OCI-M1 (cell line): ENCODE results near the gene PQBP1.

ENCODE experiments used
- DNase-seq: peaks from one replicate; lab custom pipeline; 2025; lab: John Stamatoyannopoulos, UW

The PQBP1 gene

DNA sequence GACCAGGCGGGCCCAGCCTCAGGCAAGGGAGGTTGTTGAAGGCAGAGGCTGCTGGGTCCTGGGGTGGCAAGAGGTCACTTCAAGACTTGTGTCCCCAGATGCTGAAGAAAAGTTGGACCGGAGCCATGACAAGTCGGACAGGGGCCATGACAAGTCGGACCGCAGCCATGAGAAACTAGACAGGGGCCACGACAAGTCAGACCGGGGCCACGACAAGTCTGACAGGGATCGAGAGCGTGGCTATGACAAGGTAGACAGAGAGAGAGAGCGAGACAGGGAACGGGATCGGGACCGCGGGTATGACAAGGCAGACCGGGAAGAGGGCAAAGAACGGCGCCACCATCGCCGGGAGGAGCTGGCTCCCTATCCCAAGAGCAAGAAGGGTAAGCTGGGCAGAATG lies 4.4 kb downstream of the PQBP1 start:
- DNase-seq = no peak

DNA sequence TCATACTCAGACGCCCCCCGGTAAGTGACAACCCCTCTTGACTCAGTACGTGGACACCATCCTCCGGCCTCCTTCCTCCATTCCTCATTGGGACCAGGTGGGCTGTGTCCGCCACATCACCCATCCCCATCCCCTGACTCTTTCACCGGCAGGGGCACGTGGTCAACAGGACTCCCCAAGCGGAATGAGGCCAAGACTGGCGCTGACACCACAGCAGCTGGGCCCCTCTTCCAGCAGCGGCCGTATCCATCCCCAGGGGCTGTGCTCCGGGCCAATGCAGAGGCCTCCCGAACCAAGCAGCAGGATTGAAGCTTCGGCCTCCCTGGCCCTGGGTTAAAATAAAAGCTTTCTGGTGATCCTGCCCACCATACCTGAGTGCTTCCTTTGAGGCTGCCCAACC lies 5.0 kb downstream of the PQBP1 start:
- no peak for DNase-seq

DNA sequence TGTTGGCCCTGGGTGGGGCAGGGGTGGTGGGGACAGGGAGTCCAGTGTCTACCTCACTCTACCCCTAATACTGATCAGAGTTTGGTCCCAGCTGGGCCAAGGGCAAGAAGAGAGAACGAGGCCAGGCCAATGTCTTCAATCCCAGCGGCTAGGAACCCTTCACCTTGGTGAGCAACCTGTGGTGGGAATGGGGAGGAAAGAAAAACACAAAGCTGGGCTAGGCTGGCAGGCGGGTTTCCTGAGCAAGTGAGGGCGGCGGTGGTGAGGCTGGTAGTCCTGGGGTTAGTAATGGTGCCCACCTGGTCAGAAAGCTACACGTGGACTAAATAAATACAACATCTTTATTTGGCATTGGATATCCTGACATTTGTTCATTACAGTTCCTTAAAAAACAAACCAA lies 5.6 kb downstream of the PQBP1 start:
- DNase-seq = no peak

DNA sequence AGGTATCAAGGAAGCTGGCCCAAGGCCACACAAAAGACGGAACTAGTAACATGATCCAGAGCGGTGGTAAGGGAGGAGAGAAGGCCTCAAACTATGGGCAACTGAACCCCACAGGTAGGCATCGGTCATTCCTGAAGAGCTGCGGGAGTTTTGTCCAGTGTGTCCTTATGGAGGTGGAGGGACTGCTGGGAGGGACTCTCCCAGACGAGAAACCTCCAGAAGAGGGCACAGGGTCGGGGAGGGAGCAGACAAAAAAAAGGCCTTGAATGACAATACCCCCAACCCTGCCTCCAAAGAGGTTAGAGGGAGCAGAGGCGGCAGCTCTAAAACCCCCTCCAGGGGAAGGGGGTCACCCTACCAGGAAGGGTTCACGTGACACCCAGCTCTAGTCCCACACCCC lies 6.5 kb downstream of the PQBP1 start:
- no peak for DNase-seq

DNA sequence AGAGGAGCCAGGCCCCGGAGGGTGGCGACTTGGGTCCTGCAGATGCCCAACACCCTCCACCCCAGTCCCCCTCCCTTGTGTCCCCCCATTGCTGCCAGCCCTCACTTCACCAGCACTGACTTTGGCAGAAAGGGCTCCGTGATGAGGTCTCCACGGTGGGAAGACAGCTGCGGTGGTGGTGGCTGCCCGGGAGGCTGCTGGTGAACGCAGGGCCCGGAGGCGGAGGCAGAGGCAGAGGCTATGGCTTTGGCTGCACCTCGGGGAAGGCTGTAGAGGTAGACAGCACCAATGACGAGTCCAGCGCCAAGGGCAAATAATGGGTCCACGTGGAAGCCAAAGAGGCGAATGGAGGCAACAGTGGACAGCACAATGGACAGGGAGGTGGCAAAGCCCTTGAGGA lies 6.9 kb downstream of the PQBP1 start:
- no peak for DNase-seq

DNA sequence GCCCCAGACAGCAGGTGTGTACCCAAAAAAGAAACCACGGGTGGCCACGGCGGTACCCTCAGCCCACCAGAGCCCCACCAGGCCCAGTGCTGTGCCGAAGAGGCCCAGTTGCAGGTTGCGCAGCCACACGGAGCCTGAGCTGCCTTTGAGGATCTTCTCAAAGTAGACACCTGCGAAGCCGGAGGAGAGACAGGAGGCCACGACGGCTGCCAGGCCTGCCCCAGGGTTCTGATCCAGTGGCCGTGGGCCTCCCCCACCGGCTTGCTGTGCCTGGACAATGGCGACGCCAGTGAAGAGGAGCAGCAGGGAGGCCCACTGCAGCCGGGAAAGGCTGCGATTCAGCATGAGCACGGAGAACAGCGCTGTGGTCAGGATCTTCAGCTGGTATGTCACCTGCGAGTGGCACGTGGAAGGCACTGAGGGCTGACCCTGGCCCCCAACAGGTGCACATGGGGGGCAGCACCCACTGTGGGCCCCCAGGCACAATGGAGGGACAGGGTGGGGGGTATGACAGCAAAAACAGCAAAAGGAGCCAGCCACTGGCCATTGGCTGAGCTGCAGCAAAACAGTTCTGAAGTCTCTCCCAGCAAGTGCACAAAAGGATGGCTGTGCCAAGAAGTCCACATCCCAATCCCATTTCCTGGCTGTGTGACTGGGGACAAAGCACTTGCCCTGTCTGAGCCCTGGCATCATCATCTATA lies 7.5 kb downstream of the PQBP1 start:
- no peak for DNase-seq

DNA sequence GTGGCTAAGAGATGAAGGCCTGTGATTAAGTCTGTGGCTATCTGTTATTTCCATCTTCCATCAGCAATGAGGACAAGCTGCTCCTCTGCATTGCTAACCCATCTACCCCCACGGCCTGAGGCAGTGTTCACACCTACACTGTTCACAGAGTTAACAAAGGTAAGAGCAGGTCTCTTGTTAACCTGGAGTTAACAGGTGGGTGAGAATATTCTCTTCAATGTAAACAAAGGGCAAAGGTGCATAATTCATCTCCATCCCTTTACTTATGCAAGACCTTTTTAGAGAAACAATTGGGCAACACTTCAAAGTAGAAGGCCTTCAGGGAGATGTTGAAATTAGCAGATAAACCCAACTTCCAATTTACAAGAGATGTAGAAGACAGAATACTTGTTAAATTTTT lies 10.9 kb downstream of the PQBP1 start:
- DNase-seq = no peak

DNA sequence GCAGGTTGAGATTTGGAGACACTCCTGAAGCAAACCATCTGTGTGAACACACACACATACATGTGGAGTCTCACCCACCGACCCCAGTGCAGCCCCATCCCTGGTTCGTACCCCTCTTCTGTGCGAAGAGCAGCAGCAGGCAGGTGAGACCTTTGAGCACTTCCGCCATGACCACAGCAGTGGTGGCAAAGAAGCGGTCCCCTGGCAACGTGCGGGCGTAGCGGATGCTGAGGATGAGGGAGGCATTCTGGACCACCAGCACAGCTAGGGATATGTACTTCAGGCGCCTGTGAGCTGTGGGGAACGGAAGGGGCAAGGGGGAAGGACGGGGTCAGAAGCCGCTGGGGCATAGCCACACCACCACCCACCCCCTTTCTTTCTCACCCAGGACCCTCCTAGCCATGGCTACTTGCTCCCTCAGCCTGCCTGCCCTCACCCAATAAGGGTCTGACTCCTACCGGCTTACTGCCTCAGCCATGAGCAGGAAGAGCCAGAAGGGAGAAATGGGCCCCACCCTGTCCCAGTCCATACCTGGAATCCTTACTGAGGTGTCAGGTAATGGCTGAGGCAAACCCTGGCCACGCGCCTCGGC lies 12.1 kb downstream of the PQBP1 start:
- no peak for DNase-seq

DNA sequence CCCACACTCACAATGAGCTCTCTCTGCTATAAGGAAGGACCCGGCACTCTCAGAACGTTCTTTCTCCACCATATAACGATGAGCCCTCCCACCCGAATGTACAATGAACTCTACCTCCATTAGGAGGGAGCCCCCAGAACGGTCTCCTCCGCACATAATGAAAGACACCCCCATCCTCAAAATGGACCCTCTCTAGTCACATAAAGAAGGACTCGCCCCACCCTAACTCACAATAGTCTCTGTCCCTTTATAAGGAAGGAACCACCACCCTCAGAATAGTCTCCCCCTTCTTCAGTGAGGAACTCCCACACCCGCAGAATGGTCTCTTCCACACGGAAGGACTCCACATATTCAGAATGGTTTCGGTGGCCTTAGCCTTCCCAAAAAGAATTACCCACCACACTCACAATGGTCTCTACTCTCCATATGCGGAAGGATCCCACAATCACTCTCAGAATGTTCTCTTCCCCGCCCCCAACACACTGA lies 13.2 kb downstream of the PQBP1 start:
- peak; percentile 81 for DNase-seq

DNA sequence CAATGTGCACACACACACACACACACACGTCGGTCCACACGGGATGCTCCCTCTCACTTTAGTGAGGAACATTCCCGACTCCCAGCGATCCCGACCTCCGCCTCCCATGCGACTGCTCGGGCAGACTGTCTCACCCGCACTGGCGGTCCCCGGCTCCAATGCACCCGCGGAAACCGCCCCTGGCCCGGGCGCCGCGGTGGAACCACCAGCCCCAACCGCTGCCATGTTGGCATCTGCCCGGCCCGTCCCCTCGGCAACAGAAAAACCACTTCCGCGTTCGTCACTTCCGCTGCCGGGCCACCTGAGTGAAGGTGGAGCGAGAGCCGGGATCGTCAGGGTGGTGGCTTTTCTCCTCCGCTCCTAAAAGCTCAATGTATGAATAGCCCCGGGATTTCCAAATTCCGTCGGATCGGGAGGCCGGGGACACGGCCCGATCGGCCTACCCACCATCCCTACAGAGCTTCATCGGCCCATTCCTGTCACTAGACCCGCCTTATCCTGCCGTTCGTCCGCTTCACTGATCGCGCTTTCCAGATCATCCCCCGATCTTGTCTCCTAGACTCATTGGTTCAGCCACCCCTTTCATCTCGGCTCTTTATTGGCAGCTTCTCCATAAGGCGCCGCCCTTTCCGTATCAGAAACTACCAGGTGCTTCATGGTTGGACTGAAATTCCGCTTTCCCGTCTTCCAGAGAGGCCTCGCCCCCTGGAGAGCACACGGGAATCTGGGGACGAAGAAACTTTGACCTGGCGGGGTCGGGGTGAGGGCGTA lies 13.9 kb downstream of the PQBP1 start, which contains the start of gene SLC35A2:
Gene SLC35A2, minus strand, starts transcription at position 235 of the 771 bp plus-strand sequence. Its CDS starts 10 bp downstream, at position 225.
- DNase-seq = peak; percentile 96

DNA sequence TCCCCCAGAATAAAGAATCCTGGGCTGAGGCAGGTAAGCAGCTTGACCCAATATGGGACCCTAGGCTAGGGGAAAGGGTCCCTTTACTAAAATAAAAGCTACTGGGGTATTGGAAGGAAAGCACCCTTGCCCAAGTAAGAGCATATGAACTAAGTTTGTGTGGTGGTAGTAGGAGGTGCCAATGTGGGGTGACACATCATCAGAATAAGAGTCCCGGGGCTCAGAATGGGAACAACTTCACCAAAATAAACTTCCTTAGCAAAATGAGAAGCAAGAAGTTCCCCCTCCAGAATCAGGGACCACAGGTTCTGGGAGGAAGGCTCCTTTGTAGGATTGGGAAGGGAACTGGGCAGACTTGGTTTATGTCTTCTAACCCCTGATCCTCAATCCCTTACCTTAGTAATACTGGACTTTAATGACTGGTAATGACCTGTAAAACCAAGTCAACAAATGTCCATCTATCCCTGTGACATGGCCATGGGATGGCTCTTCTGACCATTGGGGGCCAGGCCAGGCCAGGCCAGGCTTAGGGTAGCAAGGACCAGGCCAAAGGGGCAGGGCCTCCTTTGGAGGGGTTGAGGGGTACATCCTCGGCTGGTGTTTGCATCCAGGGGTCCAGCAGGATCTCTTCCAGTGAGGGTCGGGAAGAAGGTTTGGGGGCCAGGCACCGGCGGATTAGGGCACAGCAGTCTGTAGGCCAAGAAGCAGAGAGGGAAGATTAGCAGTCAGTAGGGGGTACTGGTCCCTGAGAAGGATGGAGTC lies 16.1 kb downstream of the PQBP1 start:
- peak; percentile 10 for DNase-seq

DNA sequence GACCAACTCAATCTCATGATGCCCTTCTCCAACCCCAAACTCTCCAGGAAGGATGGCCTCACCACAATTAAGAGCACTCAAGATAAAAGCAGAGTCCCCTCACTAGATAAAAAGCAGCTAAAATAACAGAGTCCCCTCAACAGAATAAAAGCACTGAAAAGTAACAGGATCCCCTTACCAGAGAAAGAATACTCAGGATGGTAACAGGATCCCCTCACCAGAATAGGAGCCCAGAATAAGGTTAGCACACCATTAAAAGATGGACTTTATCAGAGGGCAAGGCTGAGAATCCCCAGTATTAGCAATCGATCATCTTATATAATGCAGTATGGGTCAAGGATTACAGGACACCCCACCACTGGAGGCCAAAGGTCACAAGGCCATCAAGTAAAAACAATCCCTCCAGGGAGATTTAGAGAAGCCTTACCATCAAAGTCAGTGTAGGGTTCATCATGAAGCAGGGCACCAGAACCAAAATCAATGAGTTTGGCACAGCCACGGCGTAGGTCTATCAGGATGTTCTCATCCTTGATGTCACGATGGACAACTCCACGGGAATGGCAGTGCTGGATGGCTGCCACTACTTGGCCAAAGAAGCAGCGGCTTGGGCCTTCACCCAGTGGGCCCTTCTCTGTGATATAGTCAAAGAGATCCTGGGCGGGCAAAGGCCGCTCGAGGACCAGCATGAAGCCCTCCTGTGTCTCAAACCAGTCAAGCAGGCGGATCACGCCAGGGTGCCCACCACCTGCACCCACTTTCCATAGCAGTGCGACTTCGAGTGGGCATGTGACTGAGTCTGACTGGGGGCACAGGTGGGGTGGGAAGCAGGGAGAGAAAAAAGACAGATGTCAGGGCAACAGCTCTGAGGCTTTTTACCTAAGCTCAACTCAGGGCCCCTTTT lies 17.1 kb downstream of the PQBP1 start:
- no peak for DNase-seq

DNA sequence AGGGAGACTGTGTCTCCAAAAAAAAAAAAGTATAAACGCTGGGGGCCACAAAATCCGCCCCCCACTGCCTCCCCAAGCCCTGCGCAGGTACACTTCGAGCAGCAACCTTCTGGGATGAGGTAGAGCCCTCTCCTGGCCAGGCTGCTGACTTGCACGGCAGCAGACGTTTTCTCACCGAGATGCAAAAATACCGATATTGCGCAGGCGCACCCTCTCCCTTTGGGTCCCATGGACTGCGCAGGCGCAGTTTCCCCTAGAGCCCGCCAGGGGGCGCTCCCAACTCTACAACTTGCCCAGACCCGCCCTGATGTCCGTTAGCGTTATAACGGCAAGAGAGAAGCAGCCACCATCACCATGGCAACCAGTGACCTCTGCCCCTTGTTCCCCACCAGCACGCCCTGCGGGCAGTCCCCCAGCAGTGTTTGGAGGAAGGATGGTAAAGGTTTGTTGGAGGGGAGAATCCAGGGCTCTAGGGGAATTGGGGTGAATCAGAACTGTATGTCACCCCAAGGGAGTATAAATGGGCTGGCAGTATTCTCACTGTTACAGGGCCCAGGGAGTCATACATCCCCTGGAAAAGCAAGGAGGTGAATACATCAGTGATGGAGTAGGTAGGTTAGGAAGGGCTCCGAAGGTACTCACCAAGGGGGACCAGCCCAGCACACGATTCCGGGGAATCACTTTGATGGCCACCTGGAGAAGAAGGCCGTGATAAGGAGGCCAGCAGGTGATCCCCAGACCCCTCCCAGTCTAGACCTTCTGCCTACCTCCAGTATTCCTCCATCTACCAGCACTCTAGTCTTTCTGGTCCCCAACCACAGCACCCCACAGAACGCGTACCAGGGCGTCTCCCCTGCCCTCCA lies 19.6 kb downstream of the PQBP1 start:
- DNase-seq = peak; percentile 96

DNA sequence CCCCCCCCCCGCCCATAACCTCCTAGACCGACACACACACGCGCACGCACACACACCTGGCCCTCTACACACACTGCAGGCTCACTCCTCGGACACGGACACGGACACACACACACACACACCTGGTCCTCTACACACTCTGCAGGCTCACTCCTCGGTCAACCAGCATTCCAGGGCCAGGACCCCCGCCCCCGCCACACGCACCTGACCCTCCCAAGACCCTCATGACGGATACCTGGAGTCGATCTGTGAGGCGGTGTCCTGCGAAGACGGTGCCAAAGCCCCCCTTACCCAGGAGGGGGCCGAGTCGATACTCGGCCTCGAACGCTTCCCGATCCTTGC lies 20.5 kb downstream of the PQBP1 start:
- peak; percentile 45 for DNase-seq

DNA sequence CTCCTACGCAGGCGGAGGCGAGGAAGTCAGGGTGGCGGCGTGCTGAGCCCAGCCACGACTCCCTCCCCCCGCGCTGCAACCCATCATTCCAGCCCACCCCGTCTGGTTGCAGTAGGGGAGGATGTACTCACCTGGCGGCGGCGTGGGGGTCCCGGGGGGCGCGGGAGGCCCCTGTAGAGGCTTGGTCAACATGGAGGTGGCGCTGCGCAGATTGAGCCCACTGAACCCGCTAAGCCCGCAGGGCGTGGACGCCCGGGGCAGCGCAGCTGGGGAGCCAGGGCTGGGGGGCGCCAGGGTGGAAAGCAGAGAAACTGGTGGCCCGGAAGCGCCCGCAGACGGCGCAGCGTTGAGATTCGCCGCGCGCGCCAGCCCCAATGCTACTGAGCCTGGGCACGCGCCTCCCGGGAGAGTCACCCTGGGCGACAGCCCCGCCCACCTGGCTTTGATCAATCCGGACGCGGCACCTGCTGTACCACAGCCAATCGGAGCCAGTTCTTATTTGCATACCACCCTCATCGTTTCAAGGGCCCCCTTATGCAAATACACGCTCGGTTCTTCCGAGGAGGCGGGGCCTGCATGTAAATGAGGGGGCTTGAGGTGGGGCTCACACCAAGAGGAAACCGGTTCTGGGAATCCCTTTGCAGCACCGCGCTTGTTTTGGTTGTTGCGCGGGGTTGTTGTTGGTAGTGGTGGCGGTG lies 21.1 kb downstream of the PQBP1 start, which contains the start of gene PIM2:
Gene PIM2, minus strand, starts transcription at position 382 of the 698 bp plus-strand sequence. Its CDS starts 190 bp downstream, at position 192.
- peak; percentile 97 for DNase-seq

DNA sequence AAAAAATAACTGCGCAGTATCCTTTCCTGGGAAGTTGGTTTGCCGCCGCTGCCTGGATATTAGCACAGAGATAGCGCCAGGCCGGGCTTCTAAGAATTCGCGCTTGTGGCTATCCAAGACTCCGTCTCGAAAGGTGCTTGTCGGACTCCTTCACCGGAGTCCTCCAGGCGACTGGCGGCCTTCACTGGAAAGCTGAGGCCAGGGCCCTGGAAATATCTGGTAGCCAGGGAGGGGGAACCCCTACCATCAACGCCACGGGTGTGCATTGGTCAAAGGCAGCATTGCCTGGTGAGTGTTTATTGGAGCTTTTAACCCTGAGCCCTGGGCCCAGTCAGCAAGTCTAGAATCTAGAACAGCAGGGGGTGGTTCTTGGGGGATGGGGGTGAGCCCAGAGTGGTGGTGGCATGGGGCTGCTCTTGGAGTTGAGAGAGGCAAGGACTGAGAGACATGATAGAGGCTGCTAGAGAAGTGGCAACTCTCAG lies 21.7 kb downstream of the PQBP1 start:
- DNase-seq = no peak

DNA sequence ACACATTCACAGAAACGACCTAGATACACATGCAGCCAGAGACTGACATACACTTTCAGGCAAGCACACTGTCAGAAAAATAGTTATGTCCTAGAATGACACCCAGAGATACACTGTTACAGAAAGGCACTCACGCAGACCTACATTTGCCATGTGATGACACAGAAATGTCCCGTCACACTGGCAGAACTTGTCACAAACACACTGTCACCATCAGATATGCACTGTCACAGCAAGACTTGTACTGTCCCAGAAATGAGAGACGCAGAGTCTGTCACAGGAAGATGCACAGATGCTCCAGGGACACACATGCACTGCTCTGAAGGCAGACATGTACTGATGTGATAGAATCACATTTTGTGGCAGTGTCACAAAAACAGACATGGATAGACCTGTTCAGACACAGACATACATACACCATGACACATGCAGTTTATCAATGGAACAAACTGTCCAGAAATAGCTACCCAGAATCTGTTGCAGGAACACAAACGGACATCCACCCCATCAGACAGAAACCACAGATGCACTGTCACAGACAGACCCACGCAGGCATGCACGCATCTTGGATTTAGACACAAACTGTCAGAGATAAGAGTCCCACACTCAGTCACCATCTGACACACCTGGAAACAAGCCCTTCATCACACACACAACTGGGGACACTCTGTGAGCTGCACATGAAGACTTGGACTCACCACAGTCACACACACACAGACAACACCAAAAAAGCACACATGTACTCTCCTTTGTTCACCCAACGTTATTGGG lies 22.4 kb downstream of the PQBP1 start:
- DNase-seq = peak; percentile 77

DNA sequence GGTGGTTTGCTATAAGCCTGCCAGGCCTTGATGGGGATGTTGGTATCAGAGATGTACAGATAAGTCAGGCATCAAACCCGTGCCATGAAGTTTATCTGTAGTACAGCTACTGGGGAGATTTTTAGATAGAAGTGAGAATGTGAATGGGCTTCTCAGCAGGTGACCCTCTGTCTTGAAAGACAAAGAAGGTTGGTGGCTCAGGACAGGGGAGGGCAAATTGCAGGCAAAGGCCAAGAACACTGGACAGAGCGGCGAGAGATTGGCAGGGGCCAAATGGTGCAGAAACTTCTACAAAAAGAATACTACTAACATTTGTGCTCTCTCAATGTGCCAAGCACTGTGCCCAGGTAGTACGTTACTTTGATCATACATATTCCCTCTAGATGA lies 23.0 kb downstream of the PQBP1 start:
- no peak for DNase-seq

DNA sequence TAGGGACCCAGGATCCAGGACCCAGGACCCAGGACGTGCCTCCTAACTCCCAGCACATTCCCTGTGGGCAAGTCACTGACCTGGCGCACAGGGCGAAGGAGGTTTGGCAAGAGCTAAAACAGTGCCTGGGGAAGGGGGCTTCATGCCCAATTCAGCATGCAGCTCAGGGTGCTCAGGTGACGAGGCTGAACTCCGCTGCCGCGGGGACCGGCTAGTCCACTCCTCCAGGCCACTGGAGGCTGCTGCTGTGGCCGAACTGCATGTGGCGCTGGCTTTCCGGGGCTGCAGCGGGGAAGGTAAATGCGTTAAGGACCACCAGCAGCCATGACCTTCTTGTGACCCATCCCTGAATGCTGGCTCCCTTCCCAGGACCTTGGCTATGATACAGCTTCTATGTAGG lies 26.0 kb downstream of the PQBP1 start:
- DNase-seq = no peak
